Measurements from ENCODE around the gene SNX27.
"Not testable (repeated sequence)": the region's sequence is repeated elsewhere in the genome, so short reads cannot be mapped to it uniquely, and the experiment has no call there.

SNX27 gene

DNA sequence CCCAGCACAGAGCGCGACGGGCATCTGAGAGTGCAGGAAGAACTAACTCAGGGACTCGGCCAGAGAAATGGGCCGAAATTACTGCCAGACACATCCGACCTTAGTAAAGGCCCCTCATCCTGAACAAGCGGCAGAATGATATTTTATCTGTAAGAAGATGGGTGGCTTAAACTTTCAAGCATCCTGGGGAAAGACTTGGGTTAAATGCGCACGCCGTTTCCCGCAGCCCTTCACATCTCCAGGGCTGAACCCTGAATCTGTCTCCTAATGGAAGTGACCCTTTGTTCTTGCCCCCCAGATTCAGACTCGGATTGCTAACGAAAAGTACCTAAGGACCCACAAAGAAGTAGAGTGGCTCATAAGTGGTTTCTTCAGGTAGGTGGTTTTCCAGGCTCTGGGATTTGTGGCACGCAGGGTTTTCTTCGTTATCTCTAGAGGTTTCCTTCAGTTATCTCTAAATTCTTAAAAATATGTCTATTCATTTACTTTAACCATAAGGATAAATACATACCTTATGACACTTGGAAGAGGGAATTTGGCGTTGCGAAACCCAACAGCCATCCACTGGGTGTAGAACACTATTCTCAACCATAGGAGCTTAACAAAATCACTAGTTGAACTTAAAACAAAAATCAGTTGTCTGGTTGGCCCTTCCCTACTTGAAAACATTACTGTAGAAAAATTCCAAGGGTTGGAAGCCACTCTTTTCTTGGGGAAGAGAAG, 110.1 kb downstream of the SNX27 start:
- H3K4me1 ChIP-seq (ENCODE audit: insufficient read depth, low read length), result peaks cover 13% of the 10 kb centered on the region
- H3K36me3 ChIP-seq (ENCODE audit: insufficient read depth, low read length), result no peaks in the 10 kb centered on the region
- H3K4me3 ChIP-seq (ENCODE audit: low read length), result peak overlapping the region; percentile 71
- no peak overlapping the region for H3K27ac ChIP-seq (ENCODE audit: low read depth, low read length)
- no peaks in the 10 kb centered on the region for H3K9me3 ChIP-seq (ENCODE audit: insufficient read depth, low read depth, low read length)
- WGBS, result 27% methylated on average over 16 of the region's 17 CpGs
- no peak overlapping the region for H3K9ac ChIP-seq (ENCODE audit: low read depth, low read length)
- H3K27me3 ChIP-seq (ENCODE audit: insufficient read depth, low read length), result peaks cover 70% of the 10 kb centered on the region

DNA sequence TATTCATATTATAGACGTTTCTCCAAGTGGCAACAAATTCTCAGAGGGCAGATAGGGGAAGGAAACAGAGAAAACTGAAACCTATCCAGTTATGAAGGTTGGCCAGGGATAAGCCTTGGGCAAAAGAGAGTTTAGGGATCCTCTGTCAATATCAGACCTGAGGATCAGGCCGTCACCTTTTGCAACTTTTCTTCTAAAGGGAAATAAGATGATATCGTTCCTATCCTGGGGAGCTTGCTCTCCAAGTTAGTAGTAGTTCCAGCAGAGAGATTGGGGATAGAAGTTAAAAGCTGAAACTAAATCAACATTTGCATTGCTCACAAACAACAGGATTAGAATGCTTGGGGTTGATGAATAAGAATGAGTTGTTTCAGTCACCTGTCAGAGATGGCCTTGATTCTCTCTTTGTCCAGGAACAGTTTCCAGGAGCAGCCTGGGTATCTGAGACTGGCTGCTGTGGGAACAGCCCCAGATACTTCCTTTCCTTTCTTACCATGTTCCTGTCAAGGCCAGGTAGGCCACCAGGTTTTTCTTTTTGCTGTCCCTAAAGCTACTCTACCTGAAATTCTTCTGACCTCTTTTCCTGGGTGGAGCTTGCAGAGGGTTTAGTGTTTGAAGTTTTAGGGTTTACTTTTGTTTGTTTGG, 112.0 kb downstream of the SNX27 start:
- H3K4me3 ChIP-seq (ENCODE audit: low read length), result no peak overlapping the region
- no peaks in the 10 kb centered on the region for H3K36me3 ChIP-seq (ENCODE audit: insufficient read depth, low read length)
- H3K9ac ChIP-seq (ENCODE audit: low read depth, low read length), result no peak overlapping the region
- no peaks in the 10 kb centered on the region for H3K9me3 ChIP-seq (ENCODE audit: insufficient read depth, low read depth, low read length)
- H3K27me3 ChIP-seq (ENCODE audit: insufficient read depth, low read length), result peaks cover 55% of the 10 kb centered on the region
- peaks cover 24% of the 10 kb centered on the region for H3K4me1 ChIP-seq (ENCODE audit: insufficient read depth, low read length)
- 63% methylated on average over 3 of the region's 3 CpGs for WGBS
- H3K27ac ChIP-seq (ENCODE audit: low read depth, low read length), result no peak overlapping the region

DNA sequence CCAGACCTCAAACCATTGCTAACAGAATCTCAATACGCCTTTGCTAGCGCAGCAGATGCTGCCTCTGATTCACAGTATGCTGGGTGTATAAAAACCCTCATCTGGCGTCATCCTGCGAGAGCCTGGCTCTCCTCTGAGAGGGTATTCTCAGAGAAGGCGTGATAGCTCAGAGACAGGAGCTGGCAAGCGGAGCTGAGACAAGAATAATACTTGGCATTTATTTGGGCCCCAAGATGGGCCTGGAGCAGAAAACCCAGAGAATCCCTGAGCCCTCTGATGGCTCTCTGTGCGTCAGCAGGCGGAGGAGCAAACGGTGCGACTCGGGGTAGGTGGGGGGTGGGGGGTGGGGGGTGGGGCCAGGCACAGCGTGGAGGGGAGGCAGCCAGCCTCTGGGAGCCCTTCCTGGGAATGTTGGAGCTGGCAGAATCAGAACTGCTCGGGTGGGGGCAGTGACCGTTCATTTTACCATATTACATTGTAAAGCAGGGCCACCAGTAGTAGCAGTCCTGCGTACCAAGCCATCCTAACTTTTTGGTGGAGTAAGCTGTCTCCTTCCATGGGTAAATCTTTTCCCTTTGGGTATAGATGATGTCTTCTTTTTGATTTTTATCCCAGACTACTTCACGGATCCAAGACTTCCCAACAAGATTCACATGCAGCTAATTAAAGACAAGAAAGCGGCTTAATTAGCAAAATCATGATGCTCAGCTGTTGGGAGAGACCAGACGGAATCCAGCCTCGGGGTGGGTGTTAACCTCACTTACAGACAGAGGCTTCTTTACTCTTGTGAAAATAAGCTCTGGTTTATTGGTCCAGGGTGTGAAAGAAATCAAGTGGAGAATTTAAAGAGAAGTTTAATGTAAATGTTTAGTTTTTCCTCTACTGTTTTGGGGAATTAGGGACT, 116.6 kb downstream of the SNX27 start:
- no peaks in the 10 kb centered on the region for H3K36me3 ChIP-seq (ENCODE audit: insufficient read depth, low read length)
- H3K9ac ChIP-seq (ENCODE audit: low read depth, low read length), result no peak overlapping the region
- WGBS, result 28% methylated on average over 17 of the region's 19 CpGs
- H3K4me3 ChIP-seq (ENCODE audit: low read length), result no peak overlapping the region; the same call in 1 of the 2 replicates
- H3K27ac ChIP-seq (ENCODE audit: low read depth, low read length), result no peak overlapping the region
- peaks cover 22% of the 10 kb centered on the region for H3K4me1 ChIP-seq (ENCODE audit: insufficient read depth, low read length)
- no peaks in the 10 kb centered on the region for H3K9me3 ChIP-seq (ENCODE audit: insufficient read depth, low read depth, low read length)
- H3K27me3 ChIP-seq (ENCODE audit: insufficient read depth, low read length), result peaks cover 12% of the 10 kb centered on the region

DNA sequence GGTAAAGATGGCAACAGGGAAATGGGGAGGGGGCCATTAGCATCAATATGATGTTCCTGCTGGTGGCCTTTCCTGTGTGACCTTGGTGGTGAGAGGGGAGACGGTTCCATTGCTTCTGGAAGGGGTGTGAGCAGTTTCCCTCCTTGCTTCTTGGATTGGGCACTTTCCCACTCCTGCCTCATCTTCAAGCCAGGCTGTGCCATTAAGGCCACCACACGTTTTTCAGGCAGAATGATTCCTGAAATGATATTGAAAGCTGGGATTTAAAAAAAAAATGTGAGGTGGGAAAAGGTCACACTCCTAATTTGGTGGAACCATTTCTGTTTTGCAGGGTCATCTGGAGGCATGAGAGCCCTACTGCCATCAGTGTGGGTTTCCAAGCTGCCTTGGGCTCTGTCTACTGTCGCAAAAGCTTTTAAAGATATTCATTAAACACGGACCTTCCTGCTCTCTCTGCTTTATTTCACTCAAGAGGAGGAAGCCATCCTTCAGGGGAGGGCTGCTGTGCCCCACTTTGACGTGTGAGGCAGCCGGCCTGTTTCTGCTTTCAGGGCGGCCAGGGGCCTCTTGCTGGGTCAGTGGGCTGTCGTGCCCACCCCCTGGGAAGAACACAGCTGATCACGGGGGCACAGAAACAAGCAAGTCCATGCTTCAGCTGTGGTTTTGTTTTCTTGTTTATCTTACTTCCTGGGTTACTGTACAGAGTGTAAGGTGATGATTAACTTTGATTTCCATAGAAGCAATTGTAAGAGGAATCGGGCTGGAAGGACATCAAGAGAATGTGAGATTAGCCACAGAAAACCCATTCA, 117.5 kb downstream of the SNX27 start:
- Histone ChIP-seq H3K27ac (ENCODE audit: low read depth, low read length) (no peak overlapping the region), H3K4me1 (ENCODE audit: insufficient read depth, low read length) (peaks cover 15% of the 10 kb centered on the region), H3K4me3 (ENCODE audit: low read length) (no peak overlapping the region), H3K9ac (ENCODE audit: low read depth, low read length) (no peak overlapping the region), H3K27me3 (ENCODE audit: insufficient read depth, low read length) (peaks cover 6% of the 10 kb centered on the region), H3K9me3 (ENCODE audit: insufficient read depth, low read depth, low read length) (no peaks in the 10 kb centered on the region), H3K36me3 (ENCODE audit: insufficient read depth, low read length) (no peaks in the 10 kb centered on the region)
- WGBS, result 72% methylated on average over 10 of the region's 10 CpGs

DNA sequence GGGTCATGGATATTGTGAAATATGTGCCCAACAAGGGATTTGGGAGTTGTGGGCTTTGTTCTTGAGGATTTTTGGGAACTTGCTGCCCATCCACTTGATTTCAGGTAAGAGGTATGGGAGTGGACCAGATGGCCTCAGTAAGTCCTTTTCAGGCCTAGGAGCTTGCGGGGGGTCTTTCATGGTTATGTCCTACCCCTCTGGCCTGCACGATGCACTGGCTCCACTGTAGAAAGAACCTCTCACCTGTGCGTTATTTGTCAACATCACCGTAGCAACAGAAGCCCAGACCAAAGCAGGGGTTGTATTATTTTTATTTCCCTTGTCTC, 118.1 kb downstream of the SNX27 start:
- Histone ChIP-seq H3K4me3 (ENCODE audit: low read length) (no peak overlapping the region), H3K4me1 (ENCODE audit: insufficient read depth, low read length) (peaks cover 15% of the 10 kb centered on the region), H3K27me3 (ENCODE audit: insufficient read depth, low read length) (peaks cover 4% of the 10 kb centered on the region; the same call in 1 of the 2 replicates), H3K9me3 (ENCODE audit: insufficient read depth, low read depth, low read length) (no peaks in the 10 kb centered on the region), H3K27ac (ENCODE audit: low read depth, low read length) (no peak overlapping the region), H3K9ac (ENCODE audit: low read depth, low read length) (no peak overlapping the region), H3K36me3 (ENCODE audit: insufficient read depth, low read length) (no peaks in the 10 kb centered on the region)
- 97% methylated on average over 4 of the region's 4 CpGs for WGBS

DNA sequence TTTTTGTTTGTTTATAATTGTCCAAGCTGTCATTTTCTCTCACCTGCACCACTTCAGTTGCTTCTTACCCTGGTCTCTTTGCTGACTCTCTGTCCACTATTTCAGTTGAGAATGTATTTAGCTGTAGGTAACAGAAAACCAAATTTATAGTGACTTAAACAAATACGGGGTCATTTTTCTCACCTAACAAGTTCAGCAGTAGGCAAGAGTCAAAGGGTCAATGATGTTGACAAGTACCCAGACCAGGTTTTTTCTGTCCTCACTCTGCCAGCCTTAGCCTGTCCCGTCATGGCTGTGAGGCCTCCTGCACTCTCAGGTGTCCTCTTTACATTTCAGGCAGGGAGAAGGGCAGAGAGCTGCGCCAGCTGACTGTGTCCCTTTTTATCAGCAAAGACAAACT, 121.3 kb downstream of the SNX27 start:
- peaks cover 9% of the 10 kb centered on the region; the same call in 1 of the 2 replicates for H3K4me1 ChIP-seq (ENCODE audit: insufficient read depth, low read length)
- no peaks in the 10 kb centered on the region for H3K27me3 ChIP-seq (ENCODE audit: insufficient read depth, low read length)
- H3K9ac ChIP-seq (ENCODE audit: low read depth, low read length), result no peak overlapping the region
- H3K27ac ChIP-seq (ENCODE audit: low read depth, low read length), result no peak overlapping the region
- peaks cover 15% of the 10 kb centered on the region for H3K9me3 ChIP-seq (ENCODE audit: insufficient read depth, low read depth, low read length)
- H3K4me3 ChIP-seq (ENCODE audit: low read length), result no peak overlapping the region
- H3K36me3 ChIP-seq (ENCODE audit: insufficient read depth, low read length), result no peaks in the 10 kb centered on the region
- 94% methylated on average over 3 of the region's 3 CpGs for WGBS

DNA sequence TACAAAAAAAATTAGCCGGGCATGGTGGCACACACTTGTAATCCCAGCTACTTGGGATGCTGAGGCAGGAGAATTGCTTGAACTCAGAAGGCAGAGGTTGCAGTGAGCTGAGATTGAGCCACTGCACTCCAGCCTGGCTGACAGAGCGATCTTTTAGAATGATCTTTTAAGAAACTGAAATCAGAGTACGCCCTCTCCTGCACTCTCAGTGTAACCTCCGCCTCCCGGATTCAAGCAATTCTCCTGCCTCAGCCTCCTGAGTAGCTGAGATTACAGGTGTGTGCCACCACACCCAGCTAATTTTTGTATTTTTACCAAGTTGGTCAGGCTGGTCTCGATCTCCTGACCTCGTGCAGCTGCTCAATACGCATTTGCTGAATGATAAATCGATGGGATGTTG, 122.1 kb downstream of the SNX27 start:
- not testable (repeated sequence) for H3K27ac ChIP-seq (ENCODE audit: low read depth, low read length); H3K27me3 ChIP-seq (ENCODE audit: insufficient read depth, low read length); H3K4me1 ChIP-seq (ENCODE audit: insufficient read depth, low read length); H3K4me3 ChIP-seq (ENCODE audit: low read length); H3K36me3 ChIP-seq (ENCODE audit: insufficient read depth, low read length); H3K9ac ChIP-seq (ENCODE audit: low read depth, low read length)
- peaks cover 19% of the 10 kb centered on the region for H3K9me3 ChIP-seq (ENCODE audit: insufficient read depth, low read depth, low read length)
- 90% methylated on average over 9 of the region's 9 CpGs for WGBS

DNA sequence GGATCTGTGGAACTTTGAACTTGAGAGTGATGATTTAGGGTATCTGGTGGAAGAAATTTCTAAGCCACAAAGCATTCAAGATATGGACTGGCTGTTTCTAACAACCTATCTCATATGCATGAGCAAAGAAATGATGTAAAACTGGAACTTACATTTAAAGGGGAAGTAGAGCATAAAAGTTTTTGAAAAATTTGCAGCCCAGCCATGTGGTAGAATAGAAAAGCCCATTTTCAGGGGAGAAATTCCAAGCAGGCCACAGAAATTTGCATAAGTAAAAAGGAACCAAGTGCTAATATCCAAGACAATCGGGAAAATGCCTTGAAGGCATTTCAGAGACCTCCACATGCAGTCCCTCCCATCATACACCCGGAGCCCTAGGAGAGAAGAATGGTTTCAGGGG, 125.2 kb downstream of the SNX27 start:
- H3K9me3 ChIP-seq (ENCODE audit: insufficient read depth, low read depth, low read length), result peaks cover 19% of the 10 kb centered on the region
- WGBS, result 64% methylated on average over 2 of the region's 2 CpGs
- no peak overlapping the region for H3K4me3 ChIP-seq (ENCODE audit: low read length)
- H3K36me3 ChIP-seq (ENCODE audit: insufficient read depth, low read length), result no peaks in the 10 kb centered on the region
- H3K9ac ChIP-seq (ENCODE audit: low read depth, low read length), result no peak overlapping the region
- no peak overlapping the region; the same call in 1 of the 2 replicates for H3K27ac ChIP-seq (ENCODE audit: low read depth, low read length)
- no peaks in the 10 kb centered on the region for H3K4me1 ChIP-seq (ENCODE audit: insufficient read depth, low read length)
- H3K27me3 ChIP-seq (ENCODE audit: insufficient read depth, low read length), result no peaks in the 10 kb centered on the region

DNA sequence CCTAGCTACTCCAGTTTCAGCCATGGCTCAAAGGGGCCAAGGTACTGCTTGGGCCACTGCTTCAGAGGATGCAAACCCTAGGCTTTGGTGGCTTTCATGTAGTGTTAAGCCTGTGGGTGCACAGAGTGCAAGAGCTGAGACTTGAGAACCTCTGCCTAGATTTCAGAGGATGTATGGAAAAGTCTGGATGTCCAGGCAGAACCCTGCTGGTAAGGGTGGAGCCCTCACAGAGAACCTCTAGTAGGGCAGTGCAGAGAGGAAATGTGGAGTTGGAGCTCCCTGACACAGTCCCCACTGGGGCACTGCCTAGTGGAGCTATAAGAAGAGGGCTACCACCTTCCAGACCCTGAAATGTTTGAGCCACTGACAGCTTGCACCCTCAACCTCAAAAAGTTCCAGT, 125.6 kb downstream of the SNX27 start:
- Histone ChIP-seq H3K4me1 (ENCODE audit: insufficient read depth, low read length) (no peaks in the 10 kb centered on the region), H3K27ac (ENCODE audit: low read depth, low read length) (no peak overlapping the region; the same call in 1 of the 2 replicates), H3K9ac (ENCODE audit: low read depth, low read length) (no peak overlapping the region), H3K27me3 (ENCODE audit: insufficient read depth, low read length) (no peaks in the 10 kb centered on the region), H3K4me3 (ENCODE audit: low read length) (no peak overlapping the region), H3K36me3 (ENCODE audit: insufficient read depth, low read length) (no peaks in the 10 kb centered on the region), H3K9me3 (ENCODE audit: insufficient read depth, low read depth, low read length) (peaks cover 19% of the 10 kb centered on the region)

DNA sequence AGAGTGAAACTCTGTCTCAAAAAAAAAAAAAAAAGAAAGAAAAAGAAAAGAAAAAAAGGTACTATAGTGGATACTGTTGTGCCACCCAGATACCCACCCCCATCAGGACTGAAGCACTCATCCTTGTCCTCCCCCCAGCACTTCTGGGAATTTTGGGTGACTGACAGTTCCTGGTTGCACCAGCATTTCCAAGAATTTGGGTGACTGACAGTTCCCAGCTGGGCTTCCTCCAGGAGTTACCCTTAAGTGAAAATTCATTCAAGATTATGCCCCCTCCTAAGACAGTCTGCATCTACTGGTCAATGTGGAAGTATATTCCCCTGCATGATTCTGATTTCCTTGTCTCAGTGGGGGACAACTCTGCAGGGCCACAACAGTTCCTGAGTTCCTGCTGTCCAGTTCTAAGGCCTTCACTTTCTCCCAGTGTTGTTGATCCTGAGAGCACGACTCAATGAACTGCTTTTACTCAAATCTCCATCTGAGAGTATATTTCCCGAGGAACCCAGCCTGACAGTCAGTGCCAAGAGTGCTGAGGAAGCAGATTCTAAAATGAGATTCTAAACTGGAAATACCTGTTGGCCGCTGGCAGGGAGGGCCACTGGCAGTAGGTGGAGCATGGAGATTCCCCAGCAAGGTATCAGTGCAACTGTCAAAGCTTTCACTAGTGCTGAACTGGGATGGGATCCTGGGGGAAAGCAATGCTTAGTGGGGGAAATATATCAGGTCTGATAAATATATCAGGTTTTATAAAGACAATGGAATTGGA, 127.9 kb downstream of the SNX27 start:
- H3K4me3 ChIP-seq (ENCODE audit: low read length), result no peak overlapping the region
- H3K27ac ChIP-seq (ENCODE audit: low read depth, low read length), result no peak overlapping the region
- H3K27me3 ChIP-seq (ENCODE audit: insufficient read depth, low read length), result peaks cover 16% of the 10 kb centered on the region
- peaks cover 19% of the 10 kb centered on the region for H3K9me3 ChIP-seq (ENCODE audit: insufficient read depth, low read depth, low read length)
- no peak overlapping the region for H3K9ac ChIP-seq (ENCODE audit: low read depth, low read length)
- WGBS, result 93% methylated on average over 3 of the region's 3 CpGs
- no peaks in the 10 kb centered on the region for H3K4me1 ChIP-seq (ENCODE audit: insufficient read depth, low read length)
- no peaks in the 10 kb centered on the region for H3K36me3 ChIP-seq (ENCODE audit: insufficient read depth, low read length)

Data from HUES64 (cell line).